Upper lobe of left lung (tissue), 6 donors: ENCODE data around the gene COMMD10. TPM values are rescaled to one million over a fixed set of nuclear protein-coding genes. Genes with fewer than 3 reads are reported as not detected.
A peak's percentile ranks its signal among the peaks of the same experiment; 100 is the strongest.

Experiments
- ATAC-seq, 2 donors: fragments of 200-7000 bp; cut with Tn5 transposase; one replicate each; pipeline ENCODE4 v1.9.1; 2022; ENCODE audit warnings: mild to moderate bottlenecking in 2 of 2, moderate library complexity in 2 of 2; ENCODE audit not compliant: low FRiP score in 2 of 2
- DNase-seq, 2 donors: peaks; one replicate each; pipeline ENCODE4 v3.0.0-alpha.2; 2019 to 2020
- H3K27ac ChIP-seq, 4 donors: fragments of 200-600 bp; sonication (generic); one replicate each; pipeline ENCODE4 v1.5.1; 2016 to 2019
- H3K27me3 ChIP-seq, 4 donors: fragments of 200-600 bp; sonication (generic); one replicate each; pipeline ENCODE4 v1.5.1; 2017 to 2019
- H3K36me3 ChIP-seq, 4 donors: fragments of 200-600 bp; sonication (generic); one replicate each; pipeline ENCODE4 v1.5.1; 2016 to 2019
- H3K4me1 ChIP-seq, 4 donors: fragments of 200-600 bp; sonication (generic); one replicate each; pipeline ENCODE4 v1.5.1; 2018 to 2019
- H3K4me3 ChIP-seq, 4 donors: fragments of 200-600 bp; sonication (generic); one replicate each; pipeline ENCODE4 v1.5.1; 2017 to 2019; ENCODE audit warnings: mild to moderate bottlenecking in 2 of 4, moderate library complexity in 1 of 4
- H3K9me3 ChIP-seq, 4 donors: fragments of 200-600 bp; sonication (generic); one replicate each; pipeline ENCODE4 v1.5.1; 2018 to 2019
- EP300 ChIP-seq, 4 donors: sonication (generic); formaldehyde crosslinking; IDR thresholded peaks; one replicate each; pipeline ENCODE4 v1.5.1; 2017; ENCODE audit warnings: antibody characterized with exemption in 4 of 4, control low read depth in 2 of 4
- POLR2A ChIP-seq, 4 donors: fragments of 450-650 bp; IDR thresholded peaks; one replicate each; pipeline ENCODE4 v1.5.1; 2016 to 2017; ENCODE audit warnings: antibody characterized with exemption in 4 of 4, mild to moderate bottlenecking in 2 of 4
- POLR2AphosphoS5 ChIP-seq, 2 donors: sonication (generic); formaldehyde crosslinking; IDR thresholded peaks; one replicate each; pipeline ENCODE4 v1.5.1; 2017; ENCODE audit warnings: antibody characterized with exemption in 2 of 2
- WGBS, 2 donors: methylation state at CpG; one replicate each; pipeline ENCODE4 v1.1.5; 2017 to 2018; 5-methylcytosine and 5-hydroxymethylcytosine counted together
- total RNA-seq, 6 donors: library from RNA; depleted of rRNA in 4 of 6; stranded (reverse); fragments of >200 nt in 4 of 6; gene quantifications; one replicate each; pipeline versions ENCODE4 v1.1.0 to v1.2.1, GENCODE V29; 2016 to 2021
- TF ChIP-seq, protein P1 (sequence below), 6 experiments: fragments of 450-650 bp in 4 of 6; fragments of 200-600 bp in 2 of 6; sonication (generic) in 2 of 6; IDR thresholded peaks; one replicate each; pipeline ENCODE4 v1.5.1; 2016 to 2019; ENCODE audit warnings: antibody characterized with exemption in 6 of 6
- donor health status: DM: no; HTN: no; CAD: no; lungs with moderate emphysema.
- donor health status: DM: no; HTN: yes; CAD: no; lungs with severe emphysema.

COMMD10 gene
- total RNA-seq, 6 donors from 2014 or later, result 16.5 to 49.2 (median 25.4) TPM

DNA sequence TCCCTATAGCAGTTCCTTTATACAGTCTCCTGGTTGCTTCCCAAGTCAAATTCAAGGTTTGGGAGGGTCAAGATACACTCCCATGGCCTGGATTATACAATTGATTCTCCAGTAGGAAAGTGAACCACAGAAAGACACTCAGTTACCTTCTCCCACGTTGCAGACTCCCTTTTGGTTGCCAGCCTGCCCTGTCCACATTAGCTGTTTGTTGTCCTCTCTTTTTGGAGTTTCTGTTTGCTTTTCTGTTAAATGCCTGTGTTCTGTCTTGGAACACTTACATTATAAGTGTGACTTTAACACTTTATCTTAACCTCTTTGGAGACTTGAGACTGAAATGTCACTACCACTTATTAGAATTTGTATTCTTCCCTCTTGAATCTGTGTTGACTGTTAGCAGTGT lies 30.3 kb downstream of the COMMD10 start:
- 62 to 63% methylated on average over 1 of the region's 1 CpG for WGBS, 2 donors
- Histone ChIP-seq H3K27me3 (no peaks in the 10 kb centered on the region), H3K4me1 (no peaks in the 10 kb centered on the region), H3K36me3 (peaks cover 0 to 3% (median 0%) of the 10 kb centered on the region in 4 donors), H3K27ac (no peak overlapping the region), H3K4me3 (no peak overlapping the region), H3K9me3 (peaks cover 11 to 20% (median 17%) of the 10 kb centered on the region in 4 donors)
- no peak for ATAC-seq
- DNase-seq, result no peak
- TF ChIP-seq POLR2AphosphoS5 (IDR thresholded peaks at IDR 0.05) (no peak), POLR2A (IDR thresholded peaks at IDR 0.05) (no peak), EP300 (IDR thresholded peaks at IDR 0.05) (no peak)
- TF ChIP-seq, protein P1, sequence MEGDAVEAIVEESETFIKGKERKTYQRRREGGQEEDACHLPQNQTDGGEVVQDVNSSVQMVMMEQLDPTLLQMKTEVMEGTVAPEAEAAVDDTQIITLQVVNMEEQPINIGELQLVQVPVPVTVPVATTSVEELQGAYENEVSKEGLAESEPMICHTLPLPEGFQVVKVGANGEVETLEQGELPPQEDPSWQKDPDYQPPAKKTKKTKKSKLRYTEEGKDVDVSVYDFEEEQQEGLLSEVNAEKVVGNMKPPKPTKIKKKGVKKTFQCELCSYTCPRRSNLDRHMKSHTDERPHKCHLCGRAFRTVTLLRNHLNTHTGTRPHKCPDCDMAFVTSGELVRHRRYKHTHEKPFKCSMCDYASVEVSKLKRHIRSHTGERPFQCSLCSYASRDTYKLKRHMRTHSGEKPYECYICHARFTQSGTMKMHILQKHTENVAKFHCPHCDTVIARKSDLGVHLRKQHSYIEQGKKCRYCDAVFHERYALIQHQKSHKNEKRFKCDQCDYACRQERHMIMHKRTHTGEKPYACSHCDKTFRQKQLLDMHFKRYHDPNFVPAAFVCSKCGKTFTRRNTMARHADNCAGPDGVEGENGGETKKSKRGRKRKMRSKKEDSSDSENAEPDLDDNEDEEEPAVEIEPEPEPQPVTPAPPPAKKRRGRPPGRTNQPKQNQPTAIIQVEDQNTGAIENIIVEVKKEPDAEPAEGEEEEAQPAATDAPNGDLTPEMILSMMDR (IDR thresholded peaks at IDR 0.05), result no peak

- ATAC-seq (no peak), DNase-seq (no peak)
- H3K9me3 ChIP-seq, result no peaks in the 10 kb centered on the region
- no peaks in the 10 kb centered on the region for H3K4me1 ChIP-seq
- TF ChIP-seq POLR2AphosphoS5 (IDR thresholded peaks at IDR 0.05) (no peak), EP300 (IDR thresholded peaks at IDR 0.05) (no peak), POLR2A (IDR thresholded peaks at IDR 0.05) (no peak)
- TF ChIP-seq, protein P1 (IDR thresholded peaks at IDR 0.05), result no peak
- no peaks in the 10 kb centered on the region for H3K27me3 ChIP-seq
- peaks cover 0 to 2% (median 0%) of the 10 kb centered on the region in 4 donors for H3K36me3 ChIP-seq
- H3K4me3 ChIP-seq, result no peak overlapping the region
- H3K27ac ChIP-seq, result no peak overlapping the region
- WGBS, 2 donors, result 48 to 50% methylated on average over 2 of the region's 2 CpGs
These were observed 45.6 kb downstream of the COMMD10 start for GRCh38 chr5:116130471-116130870.

- no peak for TF ChIP-seq POLR2A (IDR thresholded peaks at IDR 0.05)
- no peak for TF ChIP-seq EP300 (IDR thresholded peaks at IDR 0.05)
- no peak for TF ChIP-seq POLR2AphosphoS5 (IDR thresholded peaks at IDR 0.05)
- TF ChIP-seq, protein P1 (IDR thresholded peaks at IDR 0.05), result no peak
- WGBS, 2 donors, result 90 to 97% methylated on average over 2 of the region's 2 CpGs
These were observed 46.2 kb downstream of the COMMD10 start for GRCh38 chr5:116130976-116131375.

DNA sequence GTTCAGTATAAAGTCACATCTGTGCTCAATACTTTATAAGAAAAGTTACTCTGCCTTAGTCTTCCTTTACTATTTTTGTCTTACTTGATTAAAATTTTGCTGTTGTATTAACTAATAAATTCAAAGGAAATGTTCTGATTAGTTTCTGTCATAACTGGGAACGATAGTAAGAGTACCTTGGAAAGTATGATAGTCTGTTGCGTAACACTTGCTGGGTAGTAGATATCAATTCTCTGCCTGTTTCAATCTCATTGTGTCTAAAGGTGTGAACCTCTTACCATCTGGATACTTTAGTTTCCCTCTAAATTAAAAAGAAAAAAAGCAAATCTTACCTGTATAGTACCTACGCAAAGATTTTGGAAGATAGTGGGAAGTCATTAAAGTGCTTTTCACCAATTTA lies 48.5 kb downstream of the COMMD10 start:
- H3K36me3 ChIP-seq, result peaks cover 0 to 2% (median 0%) of the 10 kb centered on the region in 4 donors
- H3K4me1 ChIP-seq, result peaks cover 0 to 3% (median 0%) of the 10 kb centered on the region in 4 donors
- no peak overlapping the region for H3K27ac ChIP-seq
- WGBS, 2 donors, result 76 to 83% methylated on average over 3 of the region's 3 CpGs
- no peaks in the 10 kb centered on the region for H3K27me3 ChIP-seq
- TF ChIP-seq, protein P1 (IDR thresholded peaks at IDR 0.05), result no peak
- TF ChIP-seq POLR2AphosphoS5 (IDR thresholded peaks at IDR 0.05), result no peak
- TF ChIP-seq EP300 (IDR thresholded peaks at IDR 0.05), result no peak
- no peak for TF ChIP-seq POLR2A (IDR thresholded peaks at IDR 0.05)
- ATAC-seq (no peak), DNase-seq (no peak)
- H3K4me3 ChIP-seq, result no peak overlapping the region
- H3K9me3 ChIP-seq, result no peaks in the 10 kb centered on the region

More at GRCh38 chr5:116130976-116131375, 46.2 kb downstream of the COMMD10 start:
- no peak overlapping the region for H3K27ac ChIP-seq
- DNase-seq (no peak), ATAC-seq (no peak)
- H3K4me1 ChIP-seq, result no peaks in the 10 kb centered on the region
- no peak overlapping the region for H3K4me3 ChIP-seq
- H3K27me3 ChIP-seq, result no peaks in the 10 kb centered on the region
- H3K36me3 ChIP-seq, result peaks cover 0 to 2% (median 0%) of the 10 kb centered on the region in 4 donors
- no peaks in the 10 kb centered on the region for H3K9me3 ChIP-seq

- Histone ChIP-seq H3K27me3 (no peaks in the 10 kb centered on the region), H3K4me3 (no peak overlapping the region), H3K36me3 (peaks cover 0 to 2% (median 0%) of the 10 kb centered on the region in 4 donors), H3K27ac (peak overlapping the region in 1 of 4 donors; percentile 21), H3K9me3 (no peaks in the 10 kb centered on the region), H3K4me1 (peaks cover 0 to 5% (median 0%) of the 10 kb centered on the region in 4 donors)
- DNase-seq, result no peak
- no peak for ATAC-seq
- WGBS, 2 donors, result 45 to 55% methylated on average over 5 of the region's 5 CpGs
- TF ChIP-seq EP300 (IDR thresholded peaks at IDR 0.05) (no peak), POLR2AphosphoS5 (IDR thresholded peaks at IDR 0.05) (no peak), POLR2A (IDR thresholded peaks at IDR 0.05) (no peak)
- TF ChIP-seq, protein P1 (IDR thresholded peaks at IDR 0.05), result no peak
These were observed 50.5 kb downstream of the COMMD10 start for GRCh38 chr5:116135344-116135743.
